GM19023 (cell line): Measurements from ENCODE around the gene PA2G4.

ENCODE experiments used
- ATAC-seq: cut with Tn5 transposase; IDR thresholded peaks from one replicate; pipeline ENCODE4 v1.9.1; 2021; ENCODE audit warnings: mild to moderate bottlenecking, moderate library complexity; ENCODE audit not compliant: unreplicated experiment

PA2G4 gene

GRCh38 chr12:56122637-56123036, 18.3 kb downstream of the PA2G4 start:
- no peak for ATAC-seq

- ATAC-seq: no peak
Observed at GRCh38 chr12:56124133-56124532, 19.8 kb downstream of the PA2G4 start.

- no peak for ATAC-seq
Observed at GRCh38 chr12:56126732-56127239, 22.4 kb downstream of the PA2G4 start.

- no peak for ATAC-seq
Observed at GRCh38 chr12:56127485-56127887, 23.1 kb downstream of the PA2G4 start.

GRCh38 chr12:56127888-56128669, 23.7 kb downstream of the PA2G4 start, which contains the start of gene ESYT1:
TSS of gene ESYT1 (plus strand) at chr12:56128267. CDS start at chr12:56128320, 53 bp downstream.
- peak; percentile 91 for ATAC-seq

GRCh38 chr12:56128670-56129205, 24.4 kb downstream of the PA2G4 start:
- ATAC-seq: no peak

- peak; percentile 24 for ATAC-seq
Observed at GRCh38 chr12:56129206-56129941, 25.0 kb downstream of the PA2G4 start.

- ATAC-seq: no peak
Observed at GRCh38 chr12:56129942-56130495, 25.7 kb downstream of the PA2G4 start.

GRCh38 chr12:56130876-56131275, 26.5 kb downstream of the PA2G4 start:
- no peak for ATAC-seq

- ATAC-seq: no peak
Observed at GRCh38 chr12:56134897-56135296, 30.5 kb downstream of the PA2G4 start.

- no peak for ATAC-seq
Observed at GRCh38 chr12:56137853-56138571, 33.7 kb downstream of the PA2G4 start.

- ATAC-seq: no peak
Observed at GRCh38 chr12:56141946-56142784, 37.8 kb downstream of the PA2G4 start.

GRCh38 chr12:56143217-56143616, 38.9 kb downstream of the PA2G4 start:
- ATAC-seq: no peak

GRCh38 chr12:56143870-56144269, 39.5 kb downstream of the PA2G4 start:
- ATAC-seq: no peak

GRCh38 chr12:56145217-56145616, 40.9 kb downstream of the PA2G4 start:
- ATAC-seq: no peak

- no peak for ATAC-seq
Observed at GRCh38 chr12:56146492-56147460, 42.4 kb downstream of the PA2G4 start.

GRCh38 chr12:56150563-56150962, 46.2 kb downstream of the PA2G4 start:
- ATAC-seq: no peak

GRCh38 chr12:56151672-56152131, 47.3 kb downstream of the PA2G4 start:
- ATAC-seq: peak; percentile 44
